B cell (primary cell): ENCODE results near the gene LKAAEAR1.

Experiments used
- CTCF ChIP-seq: fragments of 200-600 bp; IDR thresholded peaks from one replicate; pipeline ENCODE4 v1.8.0; 2022; ENCODE audit warnings: antibody characterized with exemption, mild to moderate bottlenecking
- EZH2 ChIP-seq: IDR thresholded peaks from 2 replicates; pipeline ENCODE4 v1.6.1; 2012; ENCODE audit warnings: borderline replicate concordance, low read depth, mild to moderate bottlenecking, moderate library complexity, low read length; ENCODE audit not compliant: insufficient read depth, poor library complexity, severe bottlenecking

- no peak for TF ChIP-seq CTCF
- no peak for TF ChIP-seq EZH2
These were observed 37.2 kb downstream of the LKAAEAR1 start for GRCh38 chr20:64047046-64047389.
